Stimulated activated CD8-positive, alpha-beta memory T cell treated with anti-CD3 and anti-CD28 coated beads, Interleukin-4, amount 100 ng/mL, for 1 hour (primary cell): ENCODE results near the gene SURF6.
"Not testable (repeated sequence)": the region's sequence is repeated elsewhere in the genome, so short reads cannot be mapped to it uniquely, and the experiment has no call there.

ENCODE experiments used
- DNase-seq, 2 donors: peaks; one replicate each; pipeline ENCODE4 v3.0.0-alpha.2; 2020; ENCODE audit warnings: low read depth in 2 of 2, low spot score in 1 of 2

SURF6 gene

GRCh38 chr9:133329306-133330156 lies 6.5 kb downstream of the SURF6 start:
- not testable (repeated sequence) for DNase-seq

- DNase-seq, result no peak
Observed at GRCh38 chr9:133327834-133328484, 8.0 kb downstream of the SURF6 start.

GRCh38 chr9:133327021-133327420 lies 9.0 kb downstream of the SURF6 start:
- not testable (repeated sequence) for DNase-seq

GRCh38 chr9:133323991-133324703 lies 11.8 kb downstream of the SURF6 start:
- no peak for DNase-seq

GRCh38 chr9:133323211-133323610 lies 12.8 kb downstream of the SURF6 start:
- no peak for DNase-seq

GRCh38 chr9:133322701-133323100 lies 13.3 kb downstream of the SURF6 start:
- DNase-seq, result no peak

GRCh38 chr9:133321411-133321935 lies 14.5 kb downstream of the SURF6 start:
- no peak for DNase-seq

GRCh38 chr9:133320421-133320881 lies 15.5 kb downstream of the SURF6 start:
- no peak for DNase-seq

GRCh38 chr9:133317551-133317950 lies 18.4 kb downstream of the SURF6 start:
- not testable (repeated sequence) for DNase-seq

- DNase-seq, result no peak
Observed at GRCh38 chr9:133315997-133316396, 20.0 kb downstream of the SURF6 start.

- no peak for DNase-seq
Observed at GRCh38 chr9:133309608-133310007, 26.4 kb downstream of the SURF6 start.

GRCh38 chr9:133307301-133307700 lies 28.7 kb downstream of the SURF6 start:
- DNase-seq, result no peak

- no peak for DNase-seq
Observed at GRCh38 chr9:133306242-133307204, 29.5 kb downstream of the SURF6 start.

GRCh38 chr9:133305731-133306130 lies 30.3 kb downstream of the SURF6 start:
- DNase-seq, result no peak

- DNase-seq, result no peak
Observed at GRCh38 chr9:133304477-133305377, 31.3 kb downstream of the SURF6 start.

- DNase-seq, result no peak
Observed at GRCh38 chr9:133304158-133304470, 31.9 kb downstream of the SURF6 start.

GRCh38 chr9:133303266-133304157 lies 32.5 kb downstream of the SURF6 start:
- no peak for DNase-seq
